IPS-18a (cell line): ENCODE data around the gene ASB6.
"Not testable (repeated sequence)": the region's sequence is repeated elsewhere in the genome, so short reads cannot be mapped to it uniquely, and the experiment has no call there.

ENCODE experiments used
- H3K27ac ChIP-seq: one replicate; pipeline ENCODE4 v1.5.1; 2013; ENCODE audit warnings: low read length
- H3K27me3 ChIP-seq: one replicate; pipeline ENCODE4 v1.6.1; 2013; ENCODE audit warnings: mild to moderate bottlenecking, low read length; ENCODE audit not compliant: control insufficient read depth, insufficient read depth
- H3K36me3 ChIP-seq: one replicate; pipeline ENCODE4 v1.6.1; 2013; ENCODE audit warnings: low read depth, low read length; ENCODE audit not compliant: control insufficient read depth
- H3K4me1 ChIP-seq: one replicate; pipeline ENCODE4 v1.6.1; 2013; ENCODE audit warnings: low read depth, low read length; ENCODE audit not compliant: control insufficient read depth
- H3K4me3 ChIP-seq: one replicate; pipeline ENCODE4 v1.5.1; 2013; ENCODE audit warnings: low read length
- H3K9ac ChIP-seq: one replicate; pipeline ENCODE4 v1.6.1; 2013; ENCODE audit warnings: mild to moderate bottlenecking, low read length, moderate library complexity
- H3K9me3 ChIP-seq: one replicate; pipeline ENCODE4 v1.6.1; 2013; ENCODE audit warnings: low read depth, low read length; ENCODE audit not compliant: control insufficient read depth

The ASB6 gene

GRCh38 chr9:129597355-129598088 is 44.4 kb downstream of the ASB6 start:
- Histone ChIP-seq H3K36me3 (no peaks in the 10 kb centered on the region), H3K4me1 (peaks cover 24% of the 10 kb centered on the region), H3K9me3 (no peaks in the 10 kb centered on the region), H3K9ac (no peak overlapping the region), H3K4me3 (peak overlapping the region; percentile 53), H3K27me3 (peaks cover 49% of the 10 kb centered on the region), H3K27ac (no peak overlapping the region)

- H3K27me3 ChIP-seq, result peaks cover 49% of the 10 kb centered on the region
- H3K36me3 ChIP-seq, result no peaks in the 10 kb centered on the region
- H3K9me3 ChIP-seq, result no peaks in the 10 kb centered on the region
- peak overlapping the region; percentile 47 for H3K4me3 ChIP-seq
- H3K4me1 ChIP-seq, result peaks cover 29% of the 10 kb centered on the region
- H3K27ac ChIP-seq, result no peak overlapping the region
- no peak overlapping the region for H3K9ac ChIP-seq
These were observed 45.2 kb downstream of the ASB6 start for GRCh38 chr9:129596541-129597331.

GRCh38 chr9:129595903-129596540 is 45.9 kb downstream of the ASB6 start:
- Histone ChIP-seq H3K27me3 (peaks cover 50% of the 10 kb centered on the region), H3K4me3 (peak overlapping the region; percentile 47), H3K36me3 (no peaks in the 10 kb centered on the region), H3K9me3 (no peaks in the 10 kb centered on the region), H3K9ac (no peak overlapping the region), H3K4me1 (peaks cover 28% of the 10 kb centered on the region), H3K27ac (no peak overlapping the region)

GRCh38 chr9:129595311-129595741 is 46.6 kb downstream of the ASB6 start:
- H3K27ac ChIP-seq, result no peak overlapping the region

GRCh38 chr9:129594632-129595031 is 47.3 kb downstream of the ASB6 start:
- H3K27ac ChIP-seq, result no peak overlapping the region

More at GRCh38 chr9:129595311-129595741, 46.6 kb downstream of the ASB6 start:
- H3K4me3 ChIP-seq, result no peak overlapping the region
- no peaks in the 10 kb centered on the region for H3K36me3 ChIP-seq
- H3K27me3 ChIP-seq, result peaks cover 57% of the 10 kb centered on the region
- no peaks in the 10 kb centered on the region for H3K9me3 ChIP-seq
- H3K9ac ChIP-seq, result no peak overlapping the region
- peaks cover 28% of the 10 kb centered on the region for H3K4me1 ChIP-seq

GRCh38 chr9:129592790-129593189 is 49.2 kb downstream of the ASB6 start:
- Histone ChIP-seq H3K27me3 (peaks cover 50% of the 10 kb centered on the region), H3K4me1 (peaks cover 19% of the 10 kb centered on the region)
- not testable (repeated sequence) for H3K9ac ChIP-seq, H3K27ac ChIP-seq, H3K9me3 ChIP-seq, H3K4me3 ChIP-seq, H3K36me3 ChIP-seq

More at GRCh38 chr9:129594632-129595031, 47.3 kb downstream of the ASB6 start:
- H3K9me3 ChIP-seq, result no peaks in the 10 kb centered on the region
- no peaks in the 10 kb centered on the region for H3K36me3 ChIP-seq
- no peak overlapping the region for H3K4me3 ChIP-seq
- no peak overlapping the region for H3K9ac ChIP-seq
- peaks cover 60% of the 10 kb centered on the region for H3K27me3 ChIP-seq
- H3K4me1 ChIP-seq, result peaks cover 28% of the 10 kb centered on the region

- Histone ChIP-seq H3K9ac (no peak overlapping the region), H3K9me3 (no peaks in the 10 kb centered on the region), H3K27ac (no peak overlapping the region), H3K36me3 (no peaks in the 10 kb centered on the region), H3K4me3 (no peak overlapping the region), H3K4me1 (peaks cover 19% of the 10 kb centered on the region), H3K27me3 (peaks cover 48% of the 10 kb centered on the region)
These were observed 50.0 kb downstream of the ASB6 start for GRCh38 chr9:129591916-129592315.

GRCh38 chr9:129590466-129590865 is 51.5 kb downstream of the ASB6 start:
- Histone ChIP-seq H3K4me1 (peaks cover 13% of the 10 kb centered on the region), H3K36me3 (no peaks in the 10 kb centered on the region), H3K9ac (no peak overlapping the region), H3K4me3 (no peak overlapping the region), H3K27ac (no peak overlapping the region), H3K9me3 (no peaks in the 10 kb centered on the region), H3K27me3 (peaks cover 42% of the 10 kb centered on the region)

GRCh38 chr9:129587487-129588262 is 54.3 kb downstream of the ASB6 start:
- no peak overlapping the region for H3K4me3 ChIP-seq
- no peak overlapping the region for H3K27ac ChIP-seq
- peaks cover 12% of the 10 kb centered on the region for H3K4me1 ChIP-seq
- peaks cover 16% of the 10 kb centered on the region for H3K27me3 ChIP-seq
- H3K9me3 ChIP-seq, result no peaks in the 10 kb centered on the region
- no peaks in the 10 kb centered on the region for H3K36me3 ChIP-seq
- no peak overlapping the region for H3K9ac ChIP-seq

GRCh38 chr9:129586685-129587084 is 55.3 kb downstream of the ASB6 start:
- Histone ChIP-seq H3K27ac (no peak overlapping the region), H3K4me1 (peaks cover 5% of the 10 kb centered on the region), H3K9me3 (no peaks in the 10 kb centered on the region), H3K4me3 (no peak overlapping the region), H3K9ac (no peak overlapping the region), H3K36me3 (no peaks in the 10 kb centered on the region), H3K27me3 (peaks cover 16% of the 10 kb centered on the region)

- Histone ChIP-seq H3K4me1 (peaks cover 3% of the 10 kb centered on the region), H3K9ac (no peak overlapping the region), H3K27me3 (peaks cover 16% of the 10 kb centered on the region), H3K4me3 (no peak overlapping the region), H3K36me3 (no peaks in the 10 kb centered on the region), H3K27ac (no peak overlapping the region), H3K9me3 (no peaks in the 10 kb centered on the region)
These were observed 55.7 kb downstream of the ASB6 start for GRCh38 chr9:129586245-129586644.
